Inferior parietal cortex (tissue), 1 donor: ENCODE data around the gene NPIPB6.

Source experiments
- DNase-seq: peaks from one replicate; pipeline ENCODE4 v3.0.0-alpha.2; 2016; ENCODE audit errors: extremely low spot score

Gene NPIPB6

GRCh38 chr16:28300327-28300726, 63.0 kb downstream of the NPIPB6 start:
- no peak for DNase-seq

- no peak for DNase-seq
These were observed 64.8 kb downstream of the NPIPB6 start for GRCh38 chr16:28298511-28298878.

GRCh38 chr16:28297784-28298510, 65.4 kb downstream of the NPIPB6 start:
- DNase-seq: no peak

- no peak for DNase-seq
These were observed 66.0 kb downstream of the NPIPB6 start for GRCh38 chr16:28297308-28297707.

- DNase-seq: no peak
These were observed 68.0 kb downstream of the NPIPB6 start for GRCh38 chr16:28295276-28295675.

- DNase-seq: no peak
These were observed 69.1 kb downstream of the NPIPB6 start for GRCh38 chr16:28294201-28294600.

- no peak for DNase-seq
These were observed 69.7 kb downstream of the NPIPB6 start for GRCh38 chr16:28293601-28293960.

- no peak for DNase-seq
These were observed 70.3 kb downstream of the NPIPB6 start for GRCh38 chr16:28292731-28293600.
